A673 (cell line): ENCODE measurements around the gene CWC22. TPM values are rescaled to one million over a fixed set of nuclear protein-coding genes. Genes with fewer than 3 reads are reported as not detected.

Experiments
- BruUV-seq: library from RNA; stranded (reverse); fragments of 400-500 nt; replicated peaks from 2 replicates; lab custom pipeline; 2021; lab: Mats Ljungman, UMichigan
- CTCF ChIA-PET: fragments of 300-600 bp; sonication (Branson Sonifier 250); formaldehyde crosslinking; loops from one replicate; lab custom pipeline; 2022; ENCODE audit warnings: antibody characterized with exemption; lab: Charles Lee
- POLR2A ChIA-PET: fragments of 300-600 bp; sonication (Branson Sonifier 250); formaldehyde crosslinking; loops from one replicate; lab custom pipeline; 2022; ENCODE audit warnings: antibody characterized with exemption; ENCODE audit not compliant: low non-redundant PET; lab: Charles Lee
- DNase-seq: peaks from one replicate; pipeline ENCODE4 v3.0.0-alpha.2; 2015; ENCODE audit warnings: low spot score
- H3K27ac ChIP-seq: fragments of 200-600 bp; sonication (generic); 2 replicates; pipeline ENCODE4 v1.5.1; 2016; ENCODE audit warnings: mixed run types, low read depth, mild to moderate bottlenecking, mixed read lengths, antibody characterized with exemption, low read length; ENCODE audit not compliant: poor library complexity, severe bottlenecking
- H3K27me3 ChIP-seq: fragments of 200-600 bp; sonication (generic); replicated peaks from 2 replicates; pipeline ENCODE4 v1.6.1; 2017; ENCODE audit warnings: mixed run types, low read depth, mild to moderate bottlenecking, mixed read lengths, antibody characterized with exemption, low read length; ENCODE audit not compliant: insufficient read depth, poor library complexity
- H3K36me3 ChIP-seq: fragments of 200-600 bp; sonication (generic); 2 replicates; pipeline ENCODE4 v1.6.1; 2016; ENCODE audit warnings: mixed run types, mild to moderate bottlenecking, mixed read lengths, antibody characterized with exemption, low read length; ENCODE audit not compliant: insufficient read depth, poor library complexity, severe bottlenecking
- H3K4me1 ChIP-seq: fragments of 200-600 bp; sonication (generic); 2 replicates; pipeline ENCODE4 v1.6.1; 2017; ENCODE audit warnings: mixed run types, mild to moderate bottlenecking, mixed read lengths, antibody characterized with exemption, low read length; ENCODE audit not compliant: insufficient read depth, poor library complexity, severe bottlenecking
- H3K4me3 ChIP-seq: fragments of 200-600 bp; sonication (generic); 2 replicates; pipeline ENCODE4 v1.5.1; 2016; ENCODE audit warnings: low read depth, mixed run types, mild to moderate bottlenecking, mixed read lengths, low read length; ENCODE audit not compliant: poor library complexity, severe bottlenecking
- H3K9me3 ChIP-seq: fragments of 200-600 bp; sonication (generic); 2 replicates; pipeline ENCODE4 v1.6.1; 2016; ENCODE audit warnings: mixed run types, low read depth, mild to moderate bottlenecking, mixed read lengths, antibody characterized with exemption, low read length; ENCODE audit not compliant: poor library complexity, severe bottlenecking
- CTCF ChIP-seq: fragments of 300-800, 200-600 bp; sonication (generic); conservative IDR thresholded peaks from 2 replicates; pipeline ENCODE4 v1.5.1; 2017; ENCODE audit warnings: low read depth, mild to moderate bottlenecking, antibody characterized with exemption, low read length, moderate library complexity, mixed read lengths
- EZH2 ChIP-seq: fragments of 200-600 bp; sonication (generic); IDR thresholded peaks from 2 replicates; pipeline ENCODE4 v1.6.1; 2017; ENCODE audit warnings: borderline replicate concordance, low read depth, mild to moderate bottlenecking, mixed read lengths, antibody characterized with exemption, low read length; ENCODE audit not compliant: poor library complexity, severe bottlenecking
- intact Hi-C: fragments of 100-400 bp; cut with micrococcal nuclease; formaldehyde crosslinking; loops from one replicate; pipeline ENCODE4 v1.10.0; 2022; ENCODE audit not compliant: unreplicated experiment
- total RNA-seq: library from RNA; stranded (reverse); gene quantifications from 2 replicates; pipeline ENCODE4 v1.2.3, GENCODE V29; 2021

Gene CWC22
- total RNA-seq, 1 experiment from 2014 or later, result 26.7 TPM

DNA sequence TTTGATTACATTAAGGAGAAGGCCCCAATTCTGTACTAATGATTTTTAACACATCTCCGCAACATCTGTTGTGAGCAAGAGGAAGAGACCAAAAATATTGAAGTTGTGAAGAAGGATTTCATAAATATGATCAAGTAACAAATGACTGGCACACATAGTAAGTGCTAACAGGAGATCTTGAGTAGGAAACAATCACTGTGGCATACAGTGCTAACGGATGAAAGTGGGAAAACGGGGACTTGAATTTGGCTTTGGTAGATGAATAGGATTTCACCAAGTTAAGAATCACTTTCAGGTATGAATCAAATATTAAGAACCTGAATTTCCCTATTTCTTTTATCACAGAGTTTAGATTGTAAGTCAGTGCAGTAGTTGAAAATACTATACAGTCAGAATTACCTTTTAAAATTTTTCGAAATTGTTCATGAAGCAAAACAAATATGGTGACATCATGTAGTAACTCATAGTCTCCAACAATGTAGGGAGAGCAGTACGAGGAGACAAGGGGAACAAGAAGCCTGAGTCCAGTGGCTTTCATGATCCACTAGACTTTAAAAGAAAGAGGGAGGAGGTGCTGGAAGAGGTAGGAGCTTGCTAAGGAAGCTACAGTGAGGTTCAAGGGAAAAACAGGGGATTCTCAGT lies 16.3 kb downstream of the CWC22 start:
- no TSS peak for BruUV-seq
- TF ChIP-seq CTCF, result no peak
- no peak for TF ChIP-seq EZH2
- no peaks in the 10 kb centered on the region for H3K9me3 ChIP-seq
- no peak for DNase-seq
- peaks cover 46% of the 10 kb centered on the region for H3K36me3 ChIP-seq
- no peak overlapping the region for H3K27ac ChIP-seq
- peaks cover 4% of the 10 kb centered on the region for H3K4me1 ChIP-seq
- CTCF ChIA-PET, result interaction anchor here (0.6 kb wide), 1 partner anchor 52 kb away, joined by 3 read pairs; no protein-coding TSS in a partner anchor
- POLR2A ChIA-PET, result no interaction called here
- intact Hi-C loops, result no loop called here
- no peaks in the 10 kb centered on the region for H3K27me3 ChIP-seq
- H3K4me3 ChIP-seq, result no peak overlapping the region

DNA sequence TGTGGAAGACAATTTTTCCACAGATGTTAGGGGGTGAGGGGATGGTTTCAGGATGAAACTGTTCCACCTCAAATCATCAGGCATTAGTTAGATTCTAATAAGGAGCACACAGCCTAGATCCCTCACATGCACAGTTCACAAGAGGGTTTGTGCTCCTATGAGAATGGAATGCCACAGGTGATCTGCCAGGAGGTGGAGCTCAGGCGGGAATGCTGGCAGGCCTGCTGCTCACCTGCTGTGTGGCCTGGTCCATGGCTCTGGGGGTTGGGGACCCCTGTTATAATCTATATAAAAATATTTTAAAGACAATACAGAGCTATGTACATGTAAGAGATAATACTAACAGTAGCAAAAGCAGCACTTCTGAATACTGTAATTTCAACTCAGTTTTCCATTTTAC lies 19.2 kb downstream of the CWC22 start:
- Histone ChIP-seq H3K27ac (no peak overlapping the region), H3K4me1 (peaks cover 4% of the 10 kb centered on the region), H3K9me3 (no peaks in the 10 kb centered on the region), H3K36me3 (peaks cover 67% of the 10 kb centered on the region), H3K4me3 (no peak overlapping the region), H3K27me3 (no peaks in the 10 kb centered on the region)
- TF ChIP-seq EZH2, result no peak
- TF ChIP-seq CTCF, result no peak
- DNase-seq, result no peak
- BruUV-seq, result no TSS peak
- ChIA-PET POLR2A (no interaction called here), CTCF (no interaction called here)
- intact Hi-C loops, result loop anchor here (10.0 kb wide), 1 partner anchor 87 kb away; no protein-coding TSS in a partner anchor

DNA sequence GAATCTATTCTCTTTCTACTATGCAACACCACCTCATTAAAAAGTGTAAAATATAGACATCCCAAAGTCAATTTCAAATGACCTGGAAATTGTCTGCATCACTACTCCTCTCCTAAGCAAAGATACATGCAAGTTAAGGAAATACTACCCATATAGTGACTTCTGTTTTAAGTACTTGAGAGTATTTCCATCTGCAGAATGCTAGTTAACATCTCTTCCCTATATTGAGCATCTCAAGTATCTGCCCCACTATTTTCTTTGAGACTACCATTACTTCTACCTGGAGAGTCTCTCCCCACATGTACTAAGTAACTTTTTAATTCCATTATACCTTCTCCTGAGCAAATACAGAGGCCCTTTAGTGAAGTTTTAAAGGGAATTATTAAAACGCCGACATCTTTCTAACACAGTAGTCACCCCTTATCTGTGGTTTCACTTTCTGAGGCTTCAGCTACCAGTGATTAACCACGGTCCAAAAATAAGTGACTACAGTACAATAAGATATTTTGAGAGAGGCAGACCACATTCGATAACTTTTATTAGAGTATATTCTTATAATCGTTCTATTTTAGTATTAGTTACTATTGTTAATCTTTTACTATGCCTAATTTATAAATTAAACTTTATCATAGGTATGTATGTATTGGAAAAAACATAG lies 21.8 kb downstream of the CWC22 start:
- no TSS peak for BruUV-seq
- intact Hi-C loops, result loop anchor here (10.0 kb wide), 1 partner anchor 90 kb away; no protein-coding TSS in a partner anchor
- CTCF ChIA-PET, result no interaction called here

More for the DNA sequence above, 21.8 kb downstream of the CWC22 start:
- Histone ChIP-seq H3K36me3 (peaks cover 67% of the 10 kb centered on the region), H3K9me3 (no peaks in the 10 kb centered on the region), H3K27ac (no peak overlapping the region), H3K27me3 (no peaks in the 10 kb centered on the region), H3K4me1 (peaks cover 4% of the 10 kb centered on the region), H3K4me3 (no peak overlapping the region)
- DNase-seq, result no peak
- TF ChIP-seq CTCF (no peak), EZH2 (no peak)
- POLR2A ChIA-PET, result no interaction called here
